HT-29 (cell line): ENCODE data around the gene BAIAP2L1. TPM values are rescaled to one million over a fixed set of nuclear protein-coding genes. Genes with fewer than 3 reads are reported as not detected.
"Not testable (repeated sequence)": the region's sequence is repeated elsewhere in the genome, so short reads cannot be mapped to it uniquely, and the experiment has no call there.

Source experiments
- DNase-seq: peaks from one replicate; pipeline ENCODE4 v3.0.0-alpha.2; 2015; ENCODE audit warnings: low spot score
- total RNA-seq: library from RNA; depleted of rRNA; stranded (reverse); fragments of >200 nt; shearing (Covaris generic); gene quantifications from 2 replicates; pipeline ENCODE4 v1.2.3, GENCODE V29; 2014; rRNA removed

Gene BAIAP2L1, protein sequence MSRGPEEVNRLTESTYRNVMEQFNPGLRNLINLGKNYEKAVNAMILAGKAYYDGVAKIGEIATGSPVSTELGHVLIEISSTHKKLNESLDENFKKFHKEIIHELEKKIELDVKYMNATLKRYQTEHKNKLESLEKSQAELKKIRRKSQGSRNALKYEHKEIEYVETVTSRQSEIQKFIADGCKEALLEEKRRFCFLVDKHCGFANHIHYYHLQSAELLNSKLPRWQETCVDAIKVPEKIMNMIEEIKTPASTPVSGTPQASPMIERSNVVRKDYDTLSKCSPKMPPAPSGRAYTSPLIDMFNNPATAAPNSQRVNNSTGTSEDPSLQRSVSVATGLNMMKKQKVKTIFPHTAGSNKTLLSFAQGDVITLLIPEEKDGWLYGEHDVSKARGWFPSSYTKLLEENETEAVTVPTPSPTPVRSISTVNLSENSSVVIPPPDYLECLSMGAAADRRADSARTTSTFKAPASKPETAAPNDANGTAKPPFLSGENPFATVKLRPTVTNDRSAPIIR
- total RNA-seq, result 46.2 and 48.0 TPM in 2 replicates

GRCh38 chr7:98400542-98401340 lies at the start of gene BAIAP2L1:
TSS of gene BAIAP2L1 (minus strand) at chr7:98401090. CDS start at chr7:98400852, 238 bp downstream.
- peak; percentile 99 for DNase-seq

GRCh38 chr7:98448766-98449165 lies 47.9 kb upstream of the BAIAP2L1 start:
- DNase-seq, result no peak

DNA sequence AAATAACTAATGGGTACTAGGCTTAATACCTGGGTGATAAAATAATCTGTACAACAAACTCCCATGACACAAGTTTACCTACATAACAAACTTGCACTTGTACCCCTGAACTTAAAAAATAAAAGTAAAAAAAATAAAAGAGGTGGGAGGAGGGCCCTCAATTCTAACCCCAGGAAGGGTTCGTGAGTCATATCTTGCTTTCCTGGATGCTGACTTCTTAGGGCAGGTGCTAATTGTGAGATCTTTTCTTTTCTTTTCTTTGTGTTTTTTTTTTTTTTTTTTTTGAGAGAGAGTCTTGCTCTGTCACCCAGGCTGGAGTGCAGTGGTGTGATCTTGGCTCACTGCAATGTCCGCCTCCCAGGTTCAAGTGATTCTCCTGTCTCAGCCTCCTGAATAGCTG lies 40.1 kb upstream of the BAIAP2L1 start:
- DNase-seq, result not testable (repeated sequence)

- DNase-seq, result no peak
Measured at GRCh38 chr7:98439484-98439883, 38.6 kb upstream of the BAIAP2L1 start.

DNA sequence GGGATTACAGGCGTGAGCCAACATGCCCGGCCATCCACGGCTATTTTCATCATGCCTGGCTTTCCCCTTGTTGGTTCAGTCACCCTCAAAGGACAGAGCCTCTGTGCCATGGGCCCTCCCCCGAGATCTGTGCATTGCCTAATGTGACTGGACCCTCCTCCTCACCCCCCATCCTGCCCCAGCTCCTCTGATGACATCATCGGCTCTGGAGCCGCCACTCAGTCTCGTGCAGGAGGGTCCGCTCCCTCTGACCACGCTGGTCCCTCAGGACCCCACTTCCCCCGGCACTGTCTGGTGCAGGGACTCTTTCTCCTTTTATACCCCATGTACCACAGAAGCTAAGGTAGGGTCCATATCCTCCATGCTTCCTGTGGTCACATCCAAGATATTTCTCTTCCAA lies 33.2 kb upstream of the BAIAP2L1 start:
- DNase-seq, result no peak

- no peak for DNase-seq
Measured at GRCh38 chr7:98429799-98430198, 28.9 kb upstream of the BAIAP2L1 start.

- DNase-seq, result no peak
Measured at GRCh38 chr7:98423043-98423442, 22.2 kb upstream of the BAIAP2L1 start.

DNA sequence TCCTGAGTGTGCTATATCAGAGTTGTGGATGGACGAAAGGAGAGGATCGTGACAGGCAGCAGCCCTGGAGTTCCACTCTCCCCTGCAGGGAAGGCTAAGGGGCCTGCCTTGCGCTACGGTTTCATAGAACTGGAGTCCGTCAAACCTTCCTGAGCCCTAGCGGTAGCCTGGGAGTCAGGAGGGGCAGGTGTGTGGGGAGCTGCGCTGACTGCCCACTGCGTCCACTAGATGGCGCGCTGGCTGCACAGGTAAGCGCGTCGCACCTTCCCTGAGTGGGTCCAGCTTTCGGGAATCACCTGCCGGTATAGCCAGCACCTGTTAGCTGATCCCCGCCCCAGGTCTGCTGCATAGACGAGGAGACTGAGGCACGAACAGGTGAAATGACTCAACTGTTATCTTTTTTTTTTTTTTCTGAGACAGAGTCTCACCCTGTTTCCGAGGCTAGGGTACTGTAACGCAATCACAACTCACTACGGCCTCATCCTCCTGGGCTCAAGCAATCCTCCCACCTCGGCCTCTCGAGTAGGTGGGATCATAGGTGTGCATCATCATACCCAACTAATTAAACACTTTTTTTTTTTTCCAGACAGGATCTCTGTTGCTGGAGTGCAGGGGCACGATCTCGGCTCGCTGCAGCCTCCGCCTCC lies 20.2 kb upstream of the BAIAP2L1 start:
- DNase-seq, result peak; percentile 98

DNA sequence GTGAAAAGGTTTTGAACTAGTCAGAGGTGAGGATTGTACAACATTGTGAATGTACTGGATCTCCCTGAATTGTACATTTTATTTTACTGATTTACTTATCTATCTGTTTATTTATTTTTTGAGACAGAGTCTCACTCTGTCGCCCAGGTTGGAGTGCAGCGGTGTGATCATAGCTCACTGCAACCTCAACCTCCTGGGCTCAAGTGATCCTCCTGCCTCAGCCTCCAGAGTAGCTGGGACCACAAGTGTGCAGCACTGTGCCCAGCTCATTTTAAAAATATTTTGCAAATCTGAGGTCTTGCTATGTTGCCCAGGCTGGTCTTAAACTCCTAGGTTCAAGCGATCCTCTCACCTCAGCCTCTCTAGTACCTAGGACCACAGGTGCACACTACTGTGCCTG lies 19.1 kb upstream of the BAIAP2L1 start:
- DNase-seq, result not testable (repeated sequence)

DNA sequence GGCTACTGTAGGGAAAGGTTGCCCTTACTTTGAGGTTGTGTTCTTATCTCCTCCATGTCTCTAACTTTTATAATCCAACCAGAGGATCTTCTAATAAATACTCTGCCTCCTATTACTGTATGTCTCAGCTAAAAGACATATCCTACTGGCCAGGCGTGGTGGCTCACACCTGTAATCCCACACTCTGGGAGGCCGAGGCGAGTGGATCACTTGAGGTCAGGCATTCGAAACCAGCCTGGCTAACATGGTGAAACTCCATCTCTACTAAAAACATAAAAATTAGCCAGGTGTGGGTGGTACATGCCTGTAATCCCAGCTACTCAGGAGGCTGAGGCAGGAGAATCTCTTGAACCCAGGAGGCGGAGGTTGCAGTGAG lies 18.4 kb upstream of the BAIAP2L1 start:
- not testable (repeated sequence) for DNase-seq

DNA sequence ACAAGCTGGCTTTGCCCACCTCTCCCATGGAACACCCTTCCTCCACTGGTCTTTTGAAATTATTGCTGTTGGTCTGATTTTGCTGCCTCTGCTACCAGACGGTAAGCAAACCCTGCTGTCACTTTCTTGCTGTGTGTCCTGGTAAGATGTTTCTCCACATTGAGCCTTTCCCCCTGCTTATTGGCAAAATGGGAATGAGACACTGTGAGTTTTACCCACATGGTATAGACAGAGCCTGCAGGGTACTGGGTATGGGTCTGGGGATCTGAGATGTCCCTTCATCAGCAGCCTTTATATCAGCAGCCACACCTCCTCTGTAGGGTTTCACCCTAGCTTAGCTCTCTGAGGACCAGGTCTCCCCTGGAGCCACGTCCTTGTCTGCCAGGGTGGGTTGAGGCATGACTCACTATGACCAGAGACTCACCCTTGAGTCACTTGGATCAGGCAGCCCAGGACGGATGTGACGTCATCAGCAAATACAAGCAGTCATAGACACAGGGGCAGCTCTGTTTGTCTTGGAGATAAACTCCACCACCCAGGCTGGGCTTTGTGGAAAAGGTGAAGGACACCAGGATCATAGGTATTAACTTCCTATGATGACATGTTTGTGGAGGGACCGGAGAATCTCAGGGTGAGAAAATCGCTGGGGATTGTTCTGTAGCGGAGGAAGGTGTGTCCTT lies 17.9 kb upstream of the BAIAP2L1 start:
- peak; percentile 99 for DNase-seq

- DNase-seq, result no peak
Measured at GRCh38 chr7:98418271-98418635, 17.4 kb upstream of the BAIAP2L1 start.

DNA sequence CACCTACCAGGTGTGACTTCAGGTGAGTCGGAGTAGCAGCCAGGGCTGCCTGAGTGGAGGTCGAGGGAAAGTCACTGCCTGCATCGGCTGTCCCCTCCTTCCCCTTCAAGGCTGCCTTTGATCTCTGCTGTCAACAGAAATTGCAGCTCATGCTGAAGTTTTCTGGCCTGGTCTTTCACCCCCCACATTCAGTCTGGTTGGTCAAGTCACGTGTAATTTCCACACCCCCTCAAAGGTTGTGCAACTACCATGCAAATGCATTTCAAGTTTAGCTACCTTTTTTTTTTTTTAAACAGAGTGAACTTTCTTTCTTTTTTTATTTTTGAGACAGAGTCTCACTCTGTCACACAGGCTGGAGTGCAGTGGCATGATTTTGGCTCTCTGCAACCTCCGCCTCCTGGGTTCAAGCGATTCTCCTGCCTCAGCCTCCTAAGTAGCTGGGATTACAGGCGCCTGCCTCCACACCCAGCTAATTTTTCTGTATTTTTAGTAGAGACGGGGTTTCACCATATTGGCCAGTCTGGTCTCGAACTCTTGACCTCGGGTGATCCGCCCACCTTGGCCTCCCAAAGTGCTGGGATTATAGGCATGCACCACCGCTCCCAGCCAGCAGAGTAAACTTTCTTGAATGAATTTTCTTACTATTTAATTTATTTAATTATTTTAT lies 16.8 kb upstream of the BAIAP2L1 start:
- peak; percentile 53 for DNase-seq

DNA sequence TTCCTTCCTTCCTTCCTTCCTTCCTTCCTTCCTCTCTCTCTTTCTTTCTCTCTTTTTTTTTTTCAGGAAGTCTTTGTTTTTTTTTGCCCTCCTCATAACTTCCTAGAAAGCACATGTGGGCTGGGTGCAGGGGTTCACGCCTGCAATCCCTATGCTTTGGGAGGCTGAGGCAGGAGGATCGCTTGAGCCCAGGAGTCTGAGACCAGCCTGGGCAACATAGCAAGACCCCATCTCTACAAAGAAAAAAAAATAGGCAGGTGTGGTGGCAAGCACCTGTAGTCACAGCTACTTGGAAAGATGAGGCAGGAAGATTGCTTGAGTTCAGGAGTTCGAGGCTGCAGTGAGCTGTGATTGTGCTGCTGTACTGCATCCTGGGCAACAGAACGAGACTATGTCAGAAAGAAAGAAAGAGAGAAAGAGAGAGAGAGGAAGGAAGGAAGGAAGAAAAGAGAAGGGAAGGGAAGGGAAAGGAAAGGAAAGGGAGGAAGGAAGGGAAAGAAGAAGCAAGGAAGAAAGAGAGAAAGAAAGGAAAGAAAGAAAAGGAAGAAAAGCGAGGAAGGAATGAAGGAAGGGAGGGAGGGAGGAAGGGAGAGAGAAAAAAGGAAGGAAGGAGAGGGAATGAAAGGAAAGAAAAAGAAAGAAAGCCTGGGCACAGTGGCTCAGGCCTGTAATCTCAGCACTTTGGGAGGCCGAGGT lies 13.5 kb upstream of the BAIAP2L1 start:
- no peak for DNase-seq

- not testable (repeated sequence) for DNase-seq
Measured at GRCh38 chr7:98413655-98414054, 12.8 kb upstream of the BAIAP2L1 start.

DNA sequence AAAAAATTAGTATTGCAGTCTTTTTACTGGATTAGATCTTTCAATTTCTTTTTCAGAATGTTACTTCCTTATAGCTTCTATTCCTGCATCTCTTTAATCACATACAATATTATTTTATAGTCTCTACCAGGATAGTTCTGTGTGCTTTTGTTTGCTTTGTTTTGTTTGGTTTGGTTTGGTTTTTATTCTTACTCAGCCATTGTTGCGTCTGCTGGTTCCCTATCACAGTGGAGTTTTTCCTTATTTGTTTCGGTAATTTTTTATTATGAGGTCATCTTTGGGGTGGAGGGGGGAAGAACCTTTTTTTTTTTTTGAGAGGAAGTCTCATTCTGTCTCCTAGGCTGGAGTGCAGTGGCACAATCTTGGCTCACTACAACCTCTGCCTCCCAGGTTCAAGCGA lies 9.0 kb upstream of the BAIAP2L1 start:
- DNase-seq, result peak; percentile 61

DNA sequence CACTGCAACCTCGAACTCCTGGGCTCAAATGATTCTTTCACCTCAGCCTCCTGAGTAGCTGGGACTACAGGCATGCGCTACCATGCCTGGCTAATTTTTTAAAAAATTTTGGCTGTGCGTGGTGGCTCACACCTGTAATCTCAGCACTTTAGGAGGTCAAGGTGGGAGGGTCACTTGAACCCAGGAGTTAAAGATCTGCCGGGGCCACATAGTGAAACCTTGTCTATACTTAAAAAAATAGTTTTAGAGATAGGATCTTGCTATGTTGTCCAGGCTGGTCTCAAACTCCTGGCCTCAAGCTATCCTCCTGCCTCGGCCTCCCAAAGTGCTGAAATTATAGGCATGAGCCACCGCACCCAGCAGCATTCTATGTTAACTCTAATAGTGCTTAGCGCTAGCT lies 7.3 kb upstream of the BAIAP2L1 start:
- not testable (repeated sequence) for DNase-seq

GRCh38 chr7:98406827-98407226 lies 5.9 kb upstream of the BAIAP2L1 start:
- DNase-seq, result no peak

DNA sequence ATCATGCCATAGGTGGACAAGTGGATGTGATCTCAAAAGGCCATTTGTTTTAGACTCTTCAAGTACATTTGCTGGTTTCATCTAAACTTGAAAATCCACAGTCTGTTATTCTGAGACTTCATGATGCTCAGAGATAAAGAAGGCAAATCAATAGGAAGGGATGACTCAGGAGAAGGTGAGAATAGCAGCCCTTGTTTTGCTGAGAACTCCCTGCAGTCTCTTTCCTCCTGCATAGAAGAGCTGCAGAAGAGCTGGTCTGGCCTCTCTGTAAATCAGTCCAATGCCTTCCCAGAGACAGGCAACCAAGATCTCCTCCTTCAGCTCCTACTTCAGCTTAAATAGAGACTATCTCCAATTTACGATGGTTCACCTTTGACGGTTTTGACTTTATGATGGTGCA lies 4.0 kb upstream of the BAIAP2L1 start:
- no peak for DNase-seq

DNA sequence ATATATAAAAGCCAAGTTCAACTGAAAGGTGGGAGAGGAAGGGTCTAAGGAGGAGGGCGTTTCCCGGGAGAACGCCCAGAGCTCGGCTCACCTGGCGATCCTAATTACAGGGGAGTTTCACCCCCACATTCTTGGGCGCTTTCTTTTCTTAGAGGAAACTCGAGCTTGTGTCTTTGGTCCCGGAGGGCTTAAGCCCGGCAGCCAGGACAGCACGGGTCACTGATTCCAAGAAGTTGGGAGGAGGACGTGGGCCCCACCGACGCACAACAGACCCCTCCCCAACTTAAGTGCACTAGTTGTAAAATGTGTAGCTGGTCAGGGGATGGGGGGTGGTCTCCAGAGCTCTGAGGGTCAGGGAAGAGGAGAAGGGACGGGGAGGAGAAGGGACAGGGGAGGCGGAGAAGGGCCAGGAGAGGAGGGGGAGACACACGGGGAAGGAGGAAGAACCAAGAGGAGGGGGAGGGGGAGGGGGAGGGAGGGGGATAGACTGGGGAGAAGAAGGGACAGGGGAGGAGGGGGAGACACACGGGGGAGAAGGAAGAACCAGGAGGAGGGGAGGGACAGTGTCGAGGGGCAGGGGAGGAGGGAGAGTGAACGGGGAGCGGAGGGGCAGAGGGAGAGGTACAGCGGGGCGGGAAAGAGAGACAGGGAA lies 874 bp downstream of the BAIAP2L1 start:
- DNase-seq, result no peak
